Measurements from ENCODE around the gene COPA.

DNA sequence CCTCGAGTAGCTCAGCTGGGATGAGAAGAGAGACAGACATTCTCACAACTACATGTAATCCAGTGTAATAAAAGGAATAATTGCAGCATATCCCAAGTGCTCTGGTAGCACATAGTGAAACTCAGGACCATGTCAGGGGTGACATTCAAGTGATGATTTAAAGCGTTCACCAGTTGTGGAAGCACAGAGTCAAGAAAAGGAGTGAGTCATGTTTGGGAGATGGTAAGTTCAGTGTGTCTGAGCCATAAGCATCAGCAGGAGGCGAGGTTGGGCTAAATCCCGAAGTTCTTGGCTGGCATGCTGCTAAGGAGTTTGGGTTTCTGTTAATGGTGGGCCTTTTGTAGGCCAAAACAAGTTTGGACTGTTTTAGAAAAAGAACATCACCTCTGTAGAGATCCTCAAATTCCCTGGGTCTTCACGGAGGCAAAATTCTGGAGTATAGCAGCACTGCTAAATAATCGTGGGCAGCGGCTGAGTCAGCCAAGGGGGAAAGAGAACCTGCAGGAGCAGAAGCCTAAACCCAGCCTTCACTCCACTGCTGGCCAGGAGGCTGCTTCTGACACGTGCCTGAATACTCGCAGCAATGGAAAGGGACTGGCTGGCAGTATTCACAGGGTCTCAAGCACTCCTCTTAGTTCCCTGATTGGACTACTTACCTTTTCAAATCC, 16.6 kb upstream of the COPA start:
- TF ChIP-seq, protein P1, sequence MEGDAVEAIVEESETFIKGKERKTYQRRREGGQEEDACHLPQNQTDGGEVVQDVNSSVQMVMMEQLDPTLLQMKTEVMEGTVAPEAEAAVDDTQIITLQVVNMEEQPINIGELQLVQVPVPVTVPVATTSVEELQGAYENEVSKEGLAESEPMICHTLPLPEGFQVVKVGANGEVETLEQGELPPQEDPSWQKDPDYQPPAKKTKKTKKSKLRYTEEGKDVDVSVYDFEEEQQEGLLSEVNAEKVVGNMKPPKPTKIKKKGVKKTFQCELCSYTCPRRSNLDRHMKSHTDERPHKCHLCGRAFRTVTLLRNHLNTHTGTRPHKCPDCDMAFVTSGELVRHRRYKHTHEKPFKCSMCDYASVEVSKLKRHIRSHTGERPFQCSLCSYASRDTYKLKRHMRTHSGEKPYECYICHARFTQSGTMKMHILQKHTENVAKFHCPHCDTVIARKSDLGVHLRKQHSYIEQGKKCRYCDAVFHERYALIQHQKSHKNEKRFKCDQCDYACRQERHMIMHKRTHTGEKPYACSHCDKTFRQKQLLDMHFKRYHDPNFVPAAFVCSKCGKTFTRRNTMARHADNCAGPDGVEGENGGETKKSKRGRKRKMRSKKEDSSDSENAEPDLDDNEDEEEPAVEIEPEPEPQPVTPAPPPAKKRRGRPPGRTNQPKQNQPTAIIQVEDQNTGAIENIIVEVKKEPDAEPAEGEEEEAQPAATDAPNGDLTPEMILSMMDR (IDR thresholded peaks at IDR 0.05): no peak
- TF ChIP-seq POLR2A (IDR thresholded peaks at IDR 0.05): no peak
